ENCODE data around the gene UCHL1. TPM values are rescaled to one million over a fixed set of nuclear protein-coding genes. Genes with fewer than 3 reads are reported as not detected.

The UCHL1 gene
- polyA plus RNA-seq, 1 experiment: 1,743 TPM

DNA sequence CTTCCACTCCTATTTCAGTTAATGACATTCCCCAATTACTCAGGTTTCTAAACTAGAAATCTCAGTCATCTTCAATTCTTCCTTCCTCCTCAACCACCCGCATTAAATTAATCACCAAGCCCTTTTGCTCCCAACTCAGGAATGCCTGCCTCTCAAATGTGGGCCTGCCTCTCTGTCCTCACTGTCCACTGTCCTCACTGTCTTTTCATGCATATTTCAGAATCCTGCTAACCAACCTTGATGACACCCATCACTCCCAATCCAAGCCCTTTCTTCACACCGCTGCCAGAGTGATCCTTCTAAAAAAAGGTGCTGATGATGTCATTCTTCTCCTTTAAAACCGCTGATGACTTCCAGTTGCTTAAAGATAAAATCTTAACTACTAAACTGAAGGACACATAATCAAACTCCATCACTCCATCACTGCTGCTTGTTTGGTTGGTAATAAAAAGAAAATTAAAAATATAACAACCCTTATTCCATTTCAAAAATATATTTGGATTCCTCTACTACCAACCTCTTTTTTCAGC lies 37.2 kb upstream of the UCHL1 start:
- POLR2A ChIA-PET: no interaction called here
- TF ChIP-seq, protein P1, sequence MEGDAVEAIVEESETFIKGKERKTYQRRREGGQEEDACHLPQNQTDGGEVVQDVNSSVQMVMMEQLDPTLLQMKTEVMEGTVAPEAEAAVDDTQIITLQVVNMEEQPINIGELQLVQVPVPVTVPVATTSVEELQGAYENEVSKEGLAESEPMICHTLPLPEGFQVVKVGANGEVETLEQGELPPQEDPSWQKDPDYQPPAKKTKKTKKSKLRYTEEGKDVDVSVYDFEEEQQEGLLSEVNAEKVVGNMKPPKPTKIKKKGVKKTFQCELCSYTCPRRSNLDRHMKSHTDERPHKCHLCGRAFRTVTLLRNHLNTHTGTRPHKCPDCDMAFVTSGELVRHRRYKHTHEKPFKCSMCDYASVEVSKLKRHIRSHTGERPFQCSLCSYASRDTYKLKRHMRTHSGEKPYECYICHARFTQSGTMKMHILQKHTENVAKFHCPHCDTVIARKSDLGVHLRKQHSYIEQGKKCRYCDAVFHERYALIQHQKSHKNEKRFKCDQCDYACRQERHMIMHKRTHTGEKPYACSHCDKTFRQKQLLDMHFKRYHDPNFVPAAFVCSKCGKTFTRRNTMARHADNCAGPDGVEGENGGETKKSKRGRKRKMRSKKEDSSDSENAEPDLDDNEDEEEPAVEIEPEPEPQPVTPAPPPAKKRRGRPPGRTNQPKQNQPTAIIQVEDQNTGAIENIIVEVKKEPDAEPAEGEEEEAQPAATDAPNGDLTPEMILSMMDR (IDR thresholded peaks at IDR 0.05; ENCODE audit: insufficient read depth, low read depth, low read length): no peak
- Histone ChIP-seq H3K27me3 (ENCODE audit: control insufficient read depth, insufficient read depth, low read length) (no peaks in the 10 kb centered on the region), H3K4me3 (ENCODE audit: low read depth, low read length) (no peak overlapping the region), H3K36me3 (ENCODE audit: control insufficient read depth, insufficient read depth, low read length) (no peaks in the 10 kb centered on the region)
- no peak for DNase-seq (ENCODE audit: low read depth)
- CTCF ChIA-PET: interaction anchor here (0.8 to 9.0 kb wide), 2 partner anchors 87 to 296 kb away, joined by 5 to 80 read pairs; no protein-coding TSS in a partner anchor

DNA sequence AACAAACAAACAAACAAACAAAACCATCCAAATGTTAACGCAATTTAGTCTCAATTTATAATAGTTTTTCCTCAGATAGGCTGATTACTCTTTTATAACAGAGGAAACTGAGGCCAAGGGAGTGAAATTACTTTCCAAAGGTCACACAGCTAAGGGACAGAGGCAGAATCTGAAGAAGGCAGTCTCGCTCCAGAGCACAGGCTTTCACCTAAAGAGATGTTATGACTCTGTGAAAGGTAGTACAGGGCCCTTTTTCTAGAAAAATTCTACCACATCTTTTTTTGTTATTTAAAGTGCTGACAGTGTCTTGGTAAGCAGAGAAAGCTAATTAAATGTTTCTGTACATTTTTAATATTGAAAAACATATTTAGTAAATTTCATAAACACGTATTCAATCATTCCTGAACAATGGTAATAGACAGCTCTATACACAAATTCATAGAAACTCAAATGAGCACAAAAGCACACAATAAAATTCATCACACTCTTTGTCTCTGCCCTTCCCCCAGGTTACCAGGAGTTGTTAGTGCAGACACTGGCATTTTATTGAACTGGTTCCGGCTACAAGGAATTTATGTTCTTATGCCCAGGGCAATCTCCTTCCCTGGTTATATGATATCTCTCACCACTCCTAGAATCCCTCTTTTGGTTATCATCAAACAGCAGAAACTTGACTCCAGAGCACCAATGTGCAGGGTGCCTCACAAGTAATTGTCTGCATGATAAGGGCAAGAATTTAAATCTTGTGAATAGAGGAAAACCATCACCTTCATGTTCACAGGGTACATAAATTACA lies 34.7 kb upstream of the UCHL1 start:
- DNase-seq (ENCODE audit: low read depth): no peak
- TF ChIP-seq, protein P1 (IDR thresholded peaks at IDR 0.05; ENCODE audit: insufficient read depth, low read depth, low read length): no peak
- ChIA-PET CTCF (interaction anchor here (1.2 to 1.3 kb wide), 2 partner anchors 8 to 298 kb away, joined by 3 to 5 read pairs; partner anchors contain the start of gene APBB2), POLR2A (no interaction called here)
- Histone ChIP-seq H3K36me3 (ENCODE audit: control insufficient read depth, insufficient read depth, low read length) (no peaks in the 10 kb centered on the region), H3K4me3 (ENCODE audit: low read depth, low read length) (no peak overlapping the region), H3K27me3 (ENCODE audit: control insufficient read depth, insufficient read depth, low read length) (no peaks in the 10 kb centered on the region; the same call in 1 of the 2 replicates)

DNA sequence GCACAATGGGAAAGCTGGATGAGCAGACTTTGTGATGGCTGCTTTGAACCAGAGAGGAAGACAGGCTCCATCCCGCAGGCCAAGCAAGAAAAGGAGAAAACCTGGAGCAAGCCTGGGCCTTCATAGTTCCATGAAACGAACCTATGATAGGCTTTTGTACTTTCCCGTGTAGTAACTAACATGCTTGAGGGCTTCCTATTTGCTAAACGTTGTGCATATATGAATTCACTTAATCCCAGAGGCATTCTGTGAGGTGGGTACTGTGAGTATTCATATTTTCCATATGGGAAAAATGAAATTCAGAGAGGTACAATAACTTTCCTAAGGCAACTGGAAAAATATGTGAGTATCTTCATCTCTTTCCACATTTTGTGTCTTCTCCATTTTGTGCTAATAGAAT lies 28.8 kb upstream of the UCHL1 start:
- H3K36me3 ChIP-seq (ENCODE audit: control insufficient read depth, insufficient read depth, low read length): no peaks in the 10 kb centered on the region
- ChIA-PET CTCF (interaction anchor here (1.8 kb wide), 1 partner anchor 303 kb away, joined by 5 read pairs; no protein-coding TSS in a partner anchor), POLR2A (no interaction called here)
- DNase-seq (ENCODE audit: low read depth): no peak
- H3K27me3 ChIP-seq (ENCODE audit: control insufficient read depth, insufficient read depth, low read length): peaks cover 2% of the 10 kb centered on the region
- H3K4me3 ChIP-seq (ENCODE audit: low read depth, low read length): no peak overlapping the region
- TF ChIP-seq, protein P1 (IDR thresholded peaks at IDR 0.05; ENCODE audit: insufficient read depth, low read depth, low read length): no peak

GRCh38 chr4:41232406-41232805 lies 24.3 kb upstream of the UCHL1 start:
- TF ChIP-seq, protein P1 (IDR thresholded peaks at IDR 0.05; ENCODE audit: insufficient read depth, low read depth, low read length): no peak
- POLR2A ChIA-PET: no interaction called here
- H3K36me3 ChIP-seq (ENCODE audit: control insufficient read depth, insufficient read depth, low read length): no peaks in the 10 kb centered on the region

GRCh38 chr4:41232856-41233255 lies 23.9 kb upstream of the UCHL1 start:
- TF ChIP-seq, protein P1 (IDR thresholded peaks at IDR 0.05; ENCODE audit: insufficient read depth, low read depth, low read length): no peak
- ChIA-PET CTCF (interaction anchor here (0.8 to 0.9 kb wide), 2 partner anchors 25 to 304 kb away, joined by 3 to 6 read pairs; no protein-coding TSS in a partner anchor), POLR2A (no interaction called here)
- Histone ChIP-seq H3K27me3 (ENCODE audit: control insufficient read depth, insufficient read depth, low read length) (peaks cover 2% of the 10 kb centered on the region; the same call in 1 of the 2 replicates), H3K36me3 (ENCODE audit: control insufficient read depth, insufficient read depth, low read length) (no peaks in the 10 kb centered on the region), H3K4me3 (ENCODE audit: low read depth, low read length) (no peak overlapping the region)
- DNase-seq (ENCODE audit: low read depth): no peak

More at GRCh38 chr4:41232406-41232805, 24.3 kb upstream of the UCHL1 start:
- no peak for DNase-seq (ENCODE audit: low read depth)
- H3K4me3 ChIP-seq (ENCODE audit: low read depth, low read length): no peak overlapping the region
- H3K27me3 ChIP-seq (ENCODE audit: control insufficient read depth, insufficient read depth, low read length): peaks cover 4% of the 10 kb centered on the region
- CTCF ChIA-PET: interaction anchor here (0.6 kb wide), 1 partner anchor 251 kb away, joined by 4 read pairs; no protein-coding TSS in a partner anchor

All from BJ (cell line).